OCI-LY7 (cell line): Measurements from ENCODE around the gene SDCBP2. TPM values are rescaled to one million over a fixed set of nuclear protein-coding genes. Genes with fewer than 3 reads are reported as not detected.

Experiments
- BruUV-seq: library from RNA; stranded (reverse); fragments of 400-500 nt; replicated peaks from 2 replicates; lab custom pipeline; 2021; lab: Mats Ljungman, UMichigan
- CTCF ChIA-PET: fragments of 300-600 bp; sonication (Branson Sonifier 250); formaldehyde crosslinking; loops from one replicate; lab custom pipeline; 2022; ENCODE audit warnings: antibody characterized with exemption; ENCODE audit not compliant: unreplicated experiment; lab: Charles Lee
- POLR2A ChIA-PET: fragments of 300-600 bp; sonication (Branson Sonifier 250); formaldehyde crosslinking; loops from one replicate; lab custom pipeline; 2022; ENCODE audit warnings: antibody characterized with exemption; lab: Charles Lee
- DNase-seq: peaks from one replicate; pipeline ENCODE4 v3.0.0-alpha.2; 2015; ENCODE audit warnings: low spot score
- H2AFZ ChIP-seq: fragments of 200-600 bp; sonication (generic), shearing (Covaris generic); 2 replicates; pipeline ENCODE4 v1.6.1; 2014; ENCODE audit warnings: mild to moderate bottlenecking, antibody characterized with exemption, low read length, moderate library complexity
- H3K27ac ChIP-seq: fragments of 200-600 bp; sonication (generic); 2 replicates; pipeline ENCODE4 v1.5.1; 2014; ENCODE audit warnings: mixed run types, low read depth, mild to moderate bottlenecking, moderate library complexity, low read length, inconsistent platforms; ENCODE audit not compliant: poor library complexity, severe bottlenecking
- H3K36me3 ChIP-seq: fragments of 200-600 bp; sonication (generic); 2 replicates; pipeline ENCODE4 v1.6.1; 2014; ENCODE audit warnings: mild to moderate bottlenecking, antibody characterized with exemption, low read length, moderate library complexity, mixed read lengths; ENCODE audit not compliant: insufficient read depth
- H3K4me1 ChIP-seq: fragments of 200-600 bp; sonication (generic); 2 replicates; pipeline ENCODE4 v1.5.1; 2014; ENCODE audit warnings: mild to moderate bottlenecking, low read length; ENCODE audit not compliant: insufficient read depth, poor library complexity, severe bottlenecking
- H3K4me2 ChIP-seq: fragments of 200-600 bp; sonication (generic); 2 replicates; pipeline ENCODE4 v1.6.1; 2014; ENCODE audit warnings: mild to moderate bottlenecking, low read length
- H3K4me3 ChIP-seq: fragments of 200-600 bp; sonication (generic); 2 replicates; pipeline ENCODE4 v1.5.1; 2014; ENCODE audit warnings: mild to moderate bottlenecking, low read depth, low read length; ENCODE audit not compliant: poor library complexity, severe bottlenecking
- H3K79me2 ChIP-seq: fragments of 200-600 bp; sonication (generic); 2 replicates; pipeline ENCODE4 v1.6.1; 2016; ENCODE audit warnings: low read depth, mild to moderate bottlenecking, low read length, moderate library complexity, mixed read lengths; ENCODE audit not compliant: insufficient read depth
- H3K9me2 ChIP-seq: fragments of 200-600 bp; sonication (generic); 2 replicates; pipeline ENCODE4 v1.6.1; 2016; ENCODE audit warnings: mild to moderate bottlenecking, low read length, mixed read lengths; ENCODE audit not compliant: insufficient read depth
- H3K9me3 ChIP-seq: fragments of 200-600 bp; sonication (generic); 2 replicates; pipeline ENCODE4 v1.6.1; 2014; ENCODE audit warnings: mild to moderate bottlenecking, mixed run types, low read length, mixed read lengths
- H4K20me1 ChIP-seq: fragments of 200-600 bp; sonication (generic); 2 replicates; pipeline ENCODE4 v1.6.1; 2014; ENCODE audit warnings: mild to moderate bottlenecking, antibody characterized with exemption, low read length, moderate library complexity, mixed read lengths; ENCODE audit not compliant: insufficient read depth
- EZH2phosphoT487 ChIP-seq: fragments of 200-600 bp; sonication (generic); IDR thresholded peaks from 2 replicates; pipeline ENCODE4 v1.6.1; 2018; ENCODE audit warnings: low read depth, borderline replicate concordance, mild to moderate bottlenecking, mixed run types, antibody characterized with exemption, low read length, moderate library complexity, mixed read lengths
- intact Hi-C: fragments of 100-400 bp; cut with micrococcal nuclease; formaldehyde crosslinking; loops from one replicate; pipeline ENCODE4 v1.10.0; 2022; ENCODE audit not compliant: unreplicated experiment
- total RNA-seq, 2 experiments: library from RNA; depleted of rRNA in 1 of 2; stranded (reverse); fragments of >200 nt in 1 of 2; shearing (Covaris generic) in 1 of 2; gene quantifications; 2 replicates each; pipeline ENCODE4 v1.2.3, GENCODE V29; 2014 to 2022
- TF ChIP-seq, protein P1 (sequence below): fragments of 200-600 bp; sonication (generic); conservative IDR thresholded peaks from 2 replicates; pipeline ENCODE4 v1.5.1; 2014; ENCODE audit warnings: mild to moderate bottlenecking, antibody characterized with exemption, low read length, moderate library complexity, mixed read lengths

The SDCBP2 gene
- total RNA-seq, 2 experiments from 2014 or later = 1.8 to 2.6 TPM

DNA sequence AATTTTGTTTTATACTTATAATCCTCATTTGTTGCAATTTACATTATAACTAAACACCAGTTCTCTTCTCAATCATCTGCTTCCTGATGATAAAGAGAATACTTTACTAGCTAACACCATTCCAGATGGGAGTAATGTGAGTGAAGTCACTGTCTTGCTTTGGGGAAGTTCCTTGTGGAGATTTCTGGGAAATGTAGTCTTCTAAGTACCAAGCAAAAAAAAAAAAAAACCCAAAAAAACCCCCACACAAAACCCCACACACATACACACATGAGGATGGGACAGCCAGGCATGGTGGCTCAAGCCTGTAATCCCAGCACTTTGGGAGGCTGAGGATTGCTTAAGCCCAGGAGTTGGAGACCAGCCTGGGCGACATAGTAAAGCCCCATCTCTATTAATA lies 65.1 kb downstream of the SDCBP2 start:
- Histone ChIP-seq H4K20me1 (no peaks in the 10 kb centered on the region), H3K79me2 (no peaks in the 10 kb centered on the region), H3K4me1 (no peaks in the 10 kb centered on the region), H3K4me3 (no peak overlapping the region), H3K27ac (no peak overlapping the region), H2AFZ (no peak overlapping the region), H3K4me2 (no peak overlapping the region), H3K36me3 (no peaks in the 10 kb centered on the region), H3K9me2 (no peaks in the 10 kb centered on the region), H3K9me3 (no peaks in the 10 kb centered on the region)
- POLR2A ChIA-PET = interaction anchor here (0.6 kb wide), 1 partner anchor 168 kb away, joined by 4 read pairs; no protein-coding TSS in a partner anchor
- BruUV-seq = no TSS peak
- DNase-seq = no peak
- intact Hi-C loops = no loop called here
- CTCF ChIA-PET = no interaction called here
- TF ChIP-seq, protein P1, sequence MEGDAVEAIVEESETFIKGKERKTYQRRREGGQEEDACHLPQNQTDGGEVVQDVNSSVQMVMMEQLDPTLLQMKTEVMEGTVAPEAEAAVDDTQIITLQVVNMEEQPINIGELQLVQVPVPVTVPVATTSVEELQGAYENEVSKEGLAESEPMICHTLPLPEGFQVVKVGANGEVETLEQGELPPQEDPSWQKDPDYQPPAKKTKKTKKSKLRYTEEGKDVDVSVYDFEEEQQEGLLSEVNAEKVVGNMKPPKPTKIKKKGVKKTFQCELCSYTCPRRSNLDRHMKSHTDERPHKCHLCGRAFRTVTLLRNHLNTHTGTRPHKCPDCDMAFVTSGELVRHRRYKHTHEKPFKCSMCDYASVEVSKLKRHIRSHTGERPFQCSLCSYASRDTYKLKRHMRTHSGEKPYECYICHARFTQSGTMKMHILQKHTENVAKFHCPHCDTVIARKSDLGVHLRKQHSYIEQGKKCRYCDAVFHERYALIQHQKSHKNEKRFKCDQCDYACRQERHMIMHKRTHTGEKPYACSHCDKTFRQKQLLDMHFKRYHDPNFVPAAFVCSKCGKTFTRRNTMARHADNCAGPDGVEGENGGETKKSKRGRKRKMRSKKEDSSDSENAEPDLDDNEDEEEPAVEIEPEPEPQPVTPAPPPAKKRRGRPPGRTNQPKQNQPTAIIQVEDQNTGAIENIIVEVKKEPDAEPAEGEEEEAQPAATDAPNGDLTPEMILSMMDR = no peak
- no peak for TF ChIP-seq EZH2phosphoT487

Other genes with a start within 250 kb of the SDCBP2 start
- gene PSMF1, start 210.5 kb downstream of the SDCBP2 start, total RNA-seq (2014; rRNA removed; shearing (Covaris generic)) = 31.7 and 34.7 TPM in 2 replicates
- 118 and 132 TPM in 2 replicates for gene PSMF1, start 210.5 kb downstream of the SDCBP2 start, total RNA-seq (2022)
- not detected in 2 replicates for gene TMEM74B, start 144.2 kb downstream of the SDCBP2 start, total RNA-seq (2014; rRNA removed; shearing (Covaris generic))
- gene TMEM74B, start 144.2 kb downstream of the SDCBP2 start, total RNA-seq (2022) = not detected in 2 replicates
- gene C20orf202, start 125.7 kb downstream of the SDCBP2 start, total RNA-seq (2014; rRNA removed; shearing (Covaris generic)) = not detected in 2 replicates
- not detected in 2 replicates for gene C20orf202, start 125.7 kb downstream of the SDCBP2 start, total RNA-seq (2022)
- gene RAD21L1, start 103.1 kb downstream of the SDCBP2 start, total RNA-seq (2014; rRNA removed; shearing (Covaris generic)) = not detected in 2 replicates
- gene RAD21L1, start 103.1 kb downstream of the SDCBP2 start, total RNA-seq (2022) = not detected in 2 replicates
- 0.10 TPM in 1 of 2 replicates, not detected in the other for gene SNPH, start 62.8 kb downstream of the SDCBP2 start, total RNA-seq (2014; rRNA removed; shearing (Covaris generic))
- gene SNPH, start 62.8 kb downstream of the SDCBP2 start, total RNA-seq (2022) = not detected in 2 replicates
- 83.2 and 99.0 TPM in 2 replicates for gene FKBP1A, start 63.9 kb upstream of the SDCBP2 start, total RNA-seq (2014; rRNA removed; shearing (Covaris generic))
- 218 and 230 TPM in 2 replicates for gene FKBP1A, start 63.9 kb upstream of the SDCBP2 start, total RNA-seq (2022)
- gene NSFL1C, start 137.7 kb upstream of the SDCBP2 start, total RNA-seq (2014; rRNA removed; shearing (Covaris generic)) = 40.2 and 49.6 TPM in 2 replicates
- gene NSFL1C, start 137.7 kb upstream of the SDCBP2 start, total RNA-seq (2022) = 77.1 and 80.0 TPM in 2 replicates
- not detected in 2 replicates for gene SIRPB2, start 162.3 kb upstream of the SDCBP2 start, total RNA-seq (2014; rRNA removed; shearing (Covaris generic))
- not detected in 2 replicates for gene SIRPB2, start 162.3 kb upstream of the SDCBP2 start, total RNA-seq (2022)
- not detected in 2 replicates for gene SIRPD, start 228.6 kb upstream of the SDCBP2 start, total RNA-seq (2014; rRNA removed; shearing (Covaris generic))
- gene SIRPD, start 228.6 kb upstream of the SDCBP2 start, total RNA-seq (2022) = not detected in 2 replicates